GM11168 (cell line): ENCODE measurements around the gene GBX1.

Experiments
- in situ Hi-C: fragments of 300-500 bp; cut with MboI; formaldehyde crosslinking; loops from one replicate; pipeline ENCODE4 v1.12.0; 2022; ENCODE audit warnings: low sequenced_read_pairs; ENCODE audit not compliant: unreplicated experiment

The GBX1 gene

GRCh38 chr7:151175047-151175792 is 7.7 kb upstream of the GBX1 start:
- in situ Hi-C loops, result no loop called here

DNA sequence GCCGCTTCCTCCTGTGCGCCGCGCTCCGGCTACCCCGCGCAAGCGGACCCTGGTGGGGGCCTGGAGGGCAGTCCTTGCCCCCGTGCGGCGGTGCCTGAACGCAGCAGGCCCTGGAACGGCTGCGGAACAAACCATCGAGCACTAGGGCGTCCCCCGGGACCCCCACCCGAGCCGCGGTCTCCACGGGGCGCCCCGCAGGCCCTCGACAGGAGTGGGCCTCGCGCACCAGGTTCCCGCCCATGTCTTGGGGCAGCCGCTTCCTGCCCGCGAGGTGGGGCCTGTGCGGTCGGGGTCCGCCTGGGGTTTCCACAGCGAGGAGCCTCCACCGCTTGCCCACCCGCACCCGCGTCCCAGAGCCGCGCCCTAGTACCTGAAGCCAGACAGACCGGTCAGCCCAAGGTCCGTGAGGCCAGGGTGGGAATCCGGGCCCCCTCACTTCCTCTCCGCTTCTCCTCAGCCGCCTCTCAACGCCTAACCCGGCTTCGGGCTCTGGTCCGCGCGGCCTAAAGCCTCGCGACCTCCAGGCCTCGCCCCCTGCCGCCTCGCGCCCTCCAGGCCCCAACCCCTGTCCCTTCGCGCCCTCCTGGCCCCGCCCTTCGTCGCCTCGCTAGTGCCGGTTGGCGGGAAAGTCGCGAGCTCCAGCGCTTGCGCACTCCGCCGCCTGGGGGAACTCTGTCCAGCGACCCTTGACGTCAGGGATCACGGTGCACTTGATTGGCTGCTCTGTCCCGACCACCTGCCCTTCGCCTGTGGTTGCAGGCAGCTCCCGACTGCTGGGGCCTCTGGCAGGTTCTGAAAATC is 7.0 kb upstream of the GBX1 start:
- in situ Hi-C loops, result no loop called here

- in situ Hi-C loops, result no loop called here
Measured at GRCh38 chr7:151173386-151174245, 6.1 kb upstream of the GBX1 start.

- in situ Hi-C loops, result no loop called here
Measured at GRCh38 chr7:151172273-151173141, 5.0 kb upstream of the GBX1 start.

DNA sequence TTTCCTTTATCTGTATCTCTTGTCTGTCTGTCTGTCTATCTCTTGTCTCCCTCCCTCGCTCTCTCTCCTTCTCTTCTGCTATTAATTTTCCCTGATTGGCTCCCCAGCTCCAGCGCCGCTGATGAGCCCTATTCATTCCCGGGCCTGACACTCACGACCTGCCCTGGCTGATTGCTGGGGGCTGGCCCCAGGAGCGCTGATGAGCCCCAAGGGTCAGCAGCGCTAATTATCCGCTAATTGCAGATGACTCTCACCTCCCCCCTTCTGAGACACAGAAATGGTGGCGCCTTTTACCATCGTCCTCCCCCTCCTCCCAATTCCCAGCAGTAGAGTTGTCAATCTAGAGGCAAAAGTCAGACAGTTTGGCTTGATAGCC is 1.3 kb upstream of the GBX1 start:
- in situ Hi-C loops, result no loop called here

DNA sequence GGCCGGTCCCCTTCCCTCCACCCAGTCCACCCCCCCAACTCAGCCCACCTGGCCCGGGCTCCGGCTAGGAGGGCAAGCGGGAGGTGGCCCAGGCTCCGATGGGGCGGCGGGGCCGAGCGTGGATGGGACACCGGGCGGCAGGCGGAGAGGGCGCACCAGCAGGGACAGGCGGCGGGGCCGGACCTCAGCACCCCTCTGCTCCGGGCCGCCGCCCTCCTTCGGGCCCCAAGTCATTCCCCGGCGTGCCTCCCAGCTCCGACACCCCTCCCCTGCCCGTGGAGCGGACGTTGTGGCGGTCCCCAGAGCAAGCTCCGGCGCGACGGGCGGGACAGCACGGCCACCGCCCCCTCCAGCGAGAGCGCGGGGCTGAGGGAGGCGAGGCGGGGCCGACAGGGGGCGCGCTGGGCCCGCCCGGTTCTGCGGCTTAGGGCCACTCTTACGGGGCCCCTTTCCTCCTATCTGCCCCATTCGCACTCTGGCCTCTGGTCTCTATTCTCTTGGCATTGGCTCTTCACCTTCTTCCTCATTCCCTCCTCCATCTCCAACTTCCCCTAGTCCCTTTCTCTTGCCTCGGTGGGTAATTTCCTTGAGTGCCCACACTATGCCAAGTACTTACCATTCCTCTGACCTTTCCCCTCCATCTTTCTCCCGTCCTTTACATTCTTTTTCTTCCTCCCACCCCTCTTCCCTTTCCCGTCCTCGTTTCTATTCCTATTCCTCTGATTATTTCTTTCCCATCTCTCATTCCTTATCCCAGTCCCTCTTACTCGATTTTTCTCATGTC is 701 bp upstream of the GBX1 start:
- in situ Hi-C loops, result no loop called here

GRCh38 chr7:151166629-151167196 is 781 bp downstream of the GBX1 start:
- in situ Hi-C loops, result no loop called here

GRCh38 chr7:151161757-151162156 is 5.7 kb downstream of the GBX1 start:
- in situ Hi-C loops, result no loop called here

- in situ Hi-C loops, result no loop called here
Measured at GRCh38 chr7:151157645-151158329, 9.7 kb downstream of the GBX1 start.

GRCh38 chr7:151152643-151153513 is 14.6 kb downstream of the GBX1 start:
- in situ Hi-C loops, result no loop called here

- in situ Hi-C loops, result no loop called here
Measured at GRCh38 chr7:151150388-151150787, 17.1 kb downstream of the GBX1 start.

- in situ Hi-C loops, result no loop called here
Measured at GRCh38 chr7:151148319-151149259, 18.9 kb downstream of the GBX1 start.

GRCh38 chr7:151146761-151147160 is 20.7 kb downstream of the GBX1 start:
- in situ Hi-C loops, result no loop called here

- in situ Hi-C loops, result no loop called here
Measured at GRCh38 chr7:151144387-151144786, 23.1 kb downstream of the GBX1 start.

DNA sequence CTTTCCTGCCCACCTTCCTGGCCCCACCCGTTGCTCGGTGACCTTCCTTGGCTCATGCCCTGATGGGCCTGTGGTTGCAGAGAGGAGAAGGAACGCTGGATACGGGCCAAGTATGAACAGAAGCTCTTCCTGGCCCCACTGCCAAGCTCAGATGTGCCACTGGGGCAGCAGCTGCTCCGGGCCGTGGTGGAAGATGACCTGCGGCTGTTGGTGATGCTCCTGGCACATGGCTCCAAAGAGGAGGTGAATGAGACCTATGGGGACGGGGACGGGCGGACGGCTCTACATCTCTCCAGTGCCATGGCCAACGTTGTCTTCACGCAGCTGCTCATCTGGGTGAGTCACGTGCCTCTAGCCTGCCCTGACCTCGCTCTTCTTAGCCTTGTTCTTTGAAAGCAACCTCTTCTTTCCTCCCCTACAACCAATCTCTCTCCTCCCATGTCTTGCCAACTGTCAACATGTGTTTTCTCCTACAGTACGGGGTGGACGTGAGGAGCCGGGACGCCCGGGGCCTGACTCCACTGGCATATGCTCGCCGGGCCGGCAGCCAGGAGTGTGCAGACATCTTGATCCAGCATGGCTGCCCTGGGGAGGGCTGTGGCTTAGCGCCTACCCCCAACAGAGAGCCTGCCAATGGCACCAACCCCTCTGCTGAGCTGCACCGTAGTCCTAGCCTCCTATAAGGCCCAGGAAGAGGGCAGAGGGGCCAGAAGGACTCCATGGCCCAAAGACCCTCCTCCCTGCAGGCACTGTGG is 24.1 kb downstream of the GBX1 start:
- in situ Hi-C loops, result no loop called here

- in situ Hi-C loops, result no loop called here
Measured at GRCh38 chr7:151142686-151143040, 24.8 kb downstream of the GBX1 start.
